Bronchial smooth muscle cell (primary cell): ENCODE data around the gene BCAP31. TPM values are rescaled to one million over a fixed set of nuclear protein-coding genes. Genes with fewer than 3 reads are reported as not detected.

ENCODE experiments used
- total RNA-seq: library from RNA; depleted of rRNA; stranded (reverse); fragments of >200 nt; gene quantifications from 2 replicates; pipeline ENCODE4 v1.2.1, GENCODE V29; 2014

Gene BCAP31
- 116 and 155 TPM in 2 replicates for total RNA-seq

GRCh38 chrX:153724252-153725038 lies at the start of gene BCAP31, which contains the start of gene ABCD1:
Gene BCAP31 (minus strand): TSS chrX:153724387. CDS start chrX:153723244, 1,143 bp downstream.
Gene ABCD1 (plus strand): TSS chrX:153724856. CDS start chrX:153725267, 411 bp downstream.

DNA sequence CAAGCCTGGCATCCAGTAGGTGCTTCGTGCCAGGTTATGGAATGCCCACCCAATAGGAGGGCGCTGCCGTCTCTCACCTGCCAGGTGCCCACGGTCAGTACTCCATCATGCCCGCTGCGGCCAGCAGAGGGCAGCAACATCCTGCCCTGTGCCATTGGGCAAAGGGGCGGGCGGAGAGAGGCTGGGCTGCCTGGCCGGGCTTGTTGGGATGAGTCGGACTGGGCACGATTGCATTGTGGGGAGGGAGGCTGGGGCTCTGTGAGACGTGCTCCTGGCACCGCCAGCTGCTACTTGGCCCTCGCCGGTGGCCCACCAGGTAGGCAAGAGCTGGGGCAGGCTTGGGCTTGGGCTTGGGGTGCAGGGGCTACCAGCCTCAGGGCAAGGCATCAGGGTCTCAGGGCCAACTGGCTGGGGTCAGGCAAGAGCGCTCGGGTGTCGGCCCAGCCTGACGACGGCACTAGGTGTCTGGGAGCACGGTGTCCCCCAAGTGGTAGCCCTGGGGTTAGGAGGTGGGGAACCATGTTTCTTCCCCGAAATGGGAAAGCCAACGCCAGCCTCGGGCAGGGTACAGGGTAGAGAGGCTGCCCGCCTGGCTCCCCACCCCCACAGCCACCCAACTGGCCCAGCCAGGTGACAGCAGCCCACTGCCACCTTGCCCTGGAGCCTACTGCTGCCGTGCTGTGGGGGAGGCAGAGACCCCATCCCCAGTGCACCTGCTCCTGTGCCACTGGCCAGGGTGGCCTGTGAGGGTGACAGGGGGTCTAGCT lies 40.0 kb upstream of the BCAP31 start, which contains the start of gene PLXNB3:
Gene PLXNB3 (plus strand): TSS at position 261 of the 767 bp plus-strand sequence. CDS start 1,287 bp downstream, outside the sequence.

DNA sequence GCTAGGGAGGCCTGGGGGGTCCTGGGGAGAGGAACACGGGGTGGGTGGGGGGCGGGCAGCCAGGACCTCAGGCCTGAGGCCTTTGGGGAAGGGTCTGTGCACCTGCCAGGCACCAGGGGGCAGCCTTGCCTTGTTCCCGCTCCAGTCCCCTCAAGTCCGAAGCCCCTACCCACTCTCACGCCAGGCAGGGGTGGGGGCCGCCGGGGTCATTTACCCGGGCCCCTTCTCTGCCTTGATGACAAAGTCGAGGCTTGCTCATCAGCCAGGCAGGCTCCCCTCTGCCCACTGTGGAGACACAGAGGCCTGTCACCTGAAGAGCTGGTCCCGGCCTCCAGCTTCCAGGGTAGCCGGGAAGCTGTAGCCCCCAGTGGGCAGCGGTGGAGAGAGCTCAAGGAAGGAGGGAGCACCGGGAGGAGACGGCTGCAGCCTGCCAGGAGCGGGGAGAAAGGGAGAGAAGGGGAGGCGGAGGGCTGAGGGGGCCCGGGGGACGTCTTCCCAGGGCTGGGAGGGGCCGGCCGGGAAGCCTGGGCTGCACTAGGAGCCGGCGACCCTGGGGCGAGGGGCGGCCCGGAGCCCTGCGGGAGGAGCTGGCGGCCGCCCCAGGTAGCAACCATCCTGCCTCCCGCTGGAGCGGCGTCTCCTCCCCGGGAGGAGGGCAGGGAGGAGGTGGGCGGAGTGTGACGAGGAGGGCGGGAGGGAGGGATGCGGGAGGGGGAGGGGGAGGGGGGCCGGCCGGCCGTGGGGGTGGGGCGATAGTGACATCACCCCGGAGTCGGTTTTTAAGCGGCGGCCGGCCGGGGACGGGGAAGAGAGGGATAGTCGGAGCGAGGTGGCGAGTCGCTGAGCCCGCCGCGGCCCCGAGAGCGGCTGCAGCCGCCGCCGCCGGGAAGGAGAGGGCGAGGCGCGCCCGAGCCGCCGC lies 36.8 kb downstream of the BCAP31 start, which contains the start of gene SLC6A8:
Gene SLC6A8 (plus strand): TSS at position 806 of the 919 bp plus-strand sequence. CDS start 649 bp downstream, outside the sequence.

GRCh38 chrX:153673428-153674218 lies 50.6 kb downstream of the BCAP31 start, which contains the start of gene PNCK:
Gene PNCK (minus strand): TSS chrX:153673813. CDS start chrX:153673076, 737 bp downstream.

Other genes starting within 250 kb of the BCAP31 start
- 2.4 and 5.3 TPM in 2 replicates for gene BGN, start 229.4 kb downstream of the BCAP31 start, total RNA-seq
- gene ATP2B3, start 206.7 kb downstream of the BCAP31 start, total RNA-seq: not detected in 2 replicates
- gene CCNQ, start 125.2 kb downstream of the BCAP31 start, total RNA-seq: 20.7 and 31.1 TPM in 2 replicates
- gene DUSP9, start 77.2 kb downstream of the BCAP31 start, total RNA-seq: not detected in 2 replicates
- 0.17 and 0.32 TPM in 2 replicates for gene PNCK, start 50.6 kb downstream of the BCAP31 start, total RNA-seq
- gene SLC6A8, start 36.5 kb downstream of the BCAP31 start, total RNA-seq: 7.8 and 11.5 TPM in 2 replicates
- gene ABCD1, start 469 bp upstream of the BCAP31 start, total RNA-seq: 11.7 and 13.8 TPM in 2 replicates
- gene PLXNB3, start 39.9 kb upstream of the BCAP31 start, total RNA-seq: 0.77 and 0.95 TPM in 2 replicates
- 0.32 and 0.43 TPM in 2 replicates for gene SRPK3, start 56.7 kb upstream of the BCAP31 start, total RNA-seq
- gene IDH3G, start 70.0 kb upstream of the BCAP31 start, total RNA-seq: 62.1 and 72.8 TPM in 2 replicates
- 119 and 216 TPM in 2 replicates for gene SSR4, start 70.3 kb upstream of the BCAP31 start, total RNA-seq
- under 0.01 and 0.26 TPM in 2 replicates for gene PDZD4, start 106.2 kb upstream of the BCAP31 start, total RNA-seq
- 0.09 and 0.32 TPM in 2 replicates for gene L1CAM, start 161.8 kb upstream of the BCAP31 start, total RNA-seq
- gene AVPR2, start 180.3 kb upstream of the BCAP31 start, total RNA-seq: not detected in 2 replicates
- gene ARHGAP4, start 201.9 kb upstream of the BCAP31 start, total RNA-seq: 0.52 and 3.6 TPM in 2 replicates
- 24.7 and 32.7 TPM in 2 replicates for gene NAA10, start 210.7 kb upstream of the BCAP31 start, total RNA-seq
- gene RENBP, start 220.3 kb upstream of the BCAP31 start, total RNA-seq: 1.1 and 3.0 TPM in 2 replicates
- gene HCFC1, start 247.4 kb upstream of the BCAP31 start, total RNA-seq: 7.9 and 8.0 TPM in 2 replicates
- gene TMEM187, start 248.4 kb upstream of the BCAP31 start, total RNA-seq: 6.6 and 6.8 TPM in 2 replicates